Measurements from ENCODE around the gene PRKAG2. TPM values are rescaled to one million over a fixed set of nuclear protein-coding genes. Genes with fewer than 3 reads are reported as not detected.
"Not testable (repeated sequence)": the region's sequence is repeated elsewhere in the genome, so short reads cannot be mapped to it uniquely, and the experiment has no call there.

PRKAG2 gene
- total RNA-seq, 1 donor from 2014 or later, result 20.8 TPM

DNA sequence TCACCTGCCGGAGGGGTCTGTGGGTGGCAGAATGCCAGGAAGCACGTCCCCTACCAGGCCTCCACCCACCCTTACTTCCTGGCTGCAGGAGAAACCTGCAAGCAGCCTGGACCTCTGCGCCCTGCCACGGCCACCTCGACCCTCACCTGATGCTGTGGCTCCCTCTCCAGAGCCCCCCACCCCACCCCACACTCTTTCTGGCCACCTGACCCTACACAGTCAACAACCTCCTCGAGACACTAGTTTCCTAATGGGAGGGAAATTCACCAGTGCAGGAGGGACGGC is 91.3 kb downstream of the PRKAG2 start:
- no peak for DNase-seq (ENCODE audit: low read depth)
- TF ChIP-seq, protein P1, sequence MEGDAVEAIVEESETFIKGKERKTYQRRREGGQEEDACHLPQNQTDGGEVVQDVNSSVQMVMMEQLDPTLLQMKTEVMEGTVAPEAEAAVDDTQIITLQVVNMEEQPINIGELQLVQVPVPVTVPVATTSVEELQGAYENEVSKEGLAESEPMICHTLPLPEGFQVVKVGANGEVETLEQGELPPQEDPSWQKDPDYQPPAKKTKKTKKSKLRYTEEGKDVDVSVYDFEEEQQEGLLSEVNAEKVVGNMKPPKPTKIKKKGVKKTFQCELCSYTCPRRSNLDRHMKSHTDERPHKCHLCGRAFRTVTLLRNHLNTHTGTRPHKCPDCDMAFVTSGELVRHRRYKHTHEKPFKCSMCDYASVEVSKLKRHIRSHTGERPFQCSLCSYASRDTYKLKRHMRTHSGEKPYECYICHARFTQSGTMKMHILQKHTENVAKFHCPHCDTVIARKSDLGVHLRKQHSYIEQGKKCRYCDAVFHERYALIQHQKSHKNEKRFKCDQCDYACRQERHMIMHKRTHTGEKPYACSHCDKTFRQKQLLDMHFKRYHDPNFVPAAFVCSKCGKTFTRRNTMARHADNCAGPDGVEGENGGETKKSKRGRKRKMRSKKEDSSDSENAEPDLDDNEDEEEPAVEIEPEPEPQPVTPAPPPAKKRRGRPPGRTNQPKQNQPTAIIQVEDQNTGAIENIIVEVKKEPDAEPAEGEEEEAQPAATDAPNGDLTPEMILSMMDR (conservative IDR thresholded peaks at IDR 0.05; ENCODE audit: low read depth, low read length), result no peak
- H3K4me3 ChIP-seq (ENCODE audit: low read depth, low read length), result no peak overlapping the region

GRCh38 chr7:151784853-151785680 is 91.8 kb downstream of the PRKAG2 start:
- TF ChIP-seq, protein P1 (conservative IDR thresholded peaks at IDR 0.05; ENCODE audit: low read depth, low read length), result no peak
- no peak for DNase-seq (ENCODE audit: low read depth)

DNA sequence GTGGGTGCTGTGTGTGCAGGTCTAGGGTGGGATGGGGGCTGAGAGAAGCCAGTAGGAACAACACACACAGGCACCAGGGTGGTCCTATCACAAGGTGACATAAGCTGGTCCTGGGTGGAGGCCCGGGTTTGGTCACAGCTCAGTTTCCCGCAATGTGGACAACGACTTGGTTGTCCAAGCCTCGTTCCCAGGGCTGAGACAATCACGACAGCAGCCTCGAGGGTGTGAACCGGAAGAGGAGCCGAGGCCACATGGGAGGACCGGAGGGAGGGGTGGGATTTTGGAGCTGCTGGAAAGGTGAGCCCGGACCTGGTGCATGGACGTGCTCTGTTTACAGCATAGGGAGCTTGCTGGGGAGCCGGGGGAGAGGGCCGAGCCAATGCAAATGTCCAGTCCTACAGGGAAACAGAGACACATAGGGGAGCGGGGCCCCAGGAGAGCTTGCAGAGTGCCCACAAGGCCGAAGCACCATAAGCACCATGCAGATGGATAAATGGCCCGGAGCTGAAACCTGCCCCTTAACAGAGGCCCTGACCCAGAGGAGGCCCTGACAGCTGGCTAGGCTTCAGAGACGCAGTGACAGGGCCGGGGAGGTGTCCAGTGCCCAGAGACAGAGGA is 92.8 kb downstream of the PRKAG2 start:
- no peak for DNase-seq (ENCODE audit: low read depth)
- no peak overlapping the region for H3K4me3 ChIP-seq (ENCODE audit: low read depth, low read length)
- TF ChIP-seq, protein P1 (conservative IDR thresholded peaks at IDR 0.05; ENCODE audit: low read depth, low read length), result no peak

More at GRCh38 chr7:151784853-151785680, 91.8 kb downstream of the PRKAG2 start:
- no peak overlapping the region for H3K4me3 ChIP-seq (ENCODE audit: low read depth, low read length)

GRCh38 chr7:151782598-151783448 is 94.1 kb downstream of the PRKAG2 start:
- TF ChIP-seq, protein P1 (conservative IDR thresholded peaks at IDR 0.05; ENCODE audit: low read depth, low read length), result peak; percentile 79
- H3K4me3 ChIP-seq (ENCODE audit: low read depth, low read length), result peak overlapping the region; percentile 39
- DNase-seq (ENCODE audit: low read depth), result no peak

- DNase-seq (ENCODE audit: low read depth); H3K4me3 ChIP-seq (ENCODE audit: low read depth, low read length): not testable (repeated sequence)
These were observed 94.7 kb downstream of the PRKAG2 start for GRCh38 chr7:151782256-151782597.

DNA sequence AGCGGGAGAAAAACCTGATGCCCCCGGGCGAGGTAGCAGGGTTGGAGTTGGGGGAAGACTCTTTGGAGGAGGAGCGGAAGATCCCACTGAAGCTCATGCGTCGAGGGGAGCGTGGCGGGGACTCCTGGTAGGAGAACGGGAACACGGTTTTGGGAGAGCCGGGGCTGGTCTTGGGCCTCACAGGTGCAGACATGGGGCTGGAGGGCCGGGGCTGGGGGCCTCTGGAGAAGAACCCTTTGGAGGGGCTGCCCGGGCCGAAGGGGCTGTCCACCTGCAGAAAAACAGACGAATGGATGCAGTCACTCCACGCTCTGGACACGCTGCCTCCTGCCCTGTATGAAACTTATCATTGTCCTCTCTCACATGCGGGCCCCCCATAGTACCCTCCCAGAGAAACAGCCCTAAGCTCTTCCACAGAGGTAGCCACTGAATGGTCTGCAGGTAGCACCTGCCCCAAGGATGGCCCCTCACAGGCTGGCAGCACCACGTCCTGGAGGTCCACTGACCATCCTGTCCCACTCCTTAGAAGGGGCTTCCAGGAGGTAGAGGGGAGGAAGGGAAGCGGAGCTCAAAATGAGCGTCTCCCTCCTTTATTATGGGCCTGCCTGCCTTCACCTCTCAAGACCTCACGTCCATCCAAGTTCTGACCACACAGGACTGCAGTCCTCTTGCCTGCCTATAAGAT is 95.6 kb downstream of the PRKAG2 start:
- TF ChIP-seq, protein P1 (conservative IDR thresholded peaks at IDR 0.05; ENCODE audit: low read depth, low read length), result no peak
- H3K4me3 ChIP-seq (ENCODE audit: low read depth, low read length), result no peak overlapping the region
- DNase-seq (ENCODE audit: low read depth), result no peak

DNA sequence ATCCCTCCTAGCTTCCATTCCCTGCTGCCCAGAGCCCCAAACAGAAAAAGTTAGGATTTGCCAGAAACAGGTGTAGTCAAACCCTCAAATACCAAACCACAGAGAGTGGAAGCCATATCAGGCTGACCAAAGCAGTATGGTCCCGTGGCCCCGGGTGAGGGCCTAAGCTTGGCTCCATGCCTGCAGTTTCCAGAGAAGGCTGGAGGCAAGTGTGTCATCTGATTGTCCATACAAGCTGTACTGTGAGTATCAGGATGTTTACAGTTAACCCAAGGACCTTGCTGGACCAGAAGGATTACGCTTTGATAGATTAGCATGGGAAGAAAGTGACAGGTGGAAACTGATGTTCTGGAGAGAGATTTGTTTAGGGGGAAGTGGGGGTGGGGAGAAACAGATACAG is 96.3 kb downstream of the PRKAG2 start:
- TF ChIP-seq, protein P1 (conservative IDR thresholded peaks at IDR 0.05; ENCODE audit: low read depth, low read length), result no peak
- no peak overlapping the region for H3K4me3 ChIP-seq (ENCODE audit: low read depth, low read length)
- no peak for DNase-seq (ENCODE audit: low read depth)

Data from epithelial cell of proximal tubule (primary cell).